Measurements from ENCODE around the gene HK1.

The HK1 gene

GRCh38 chr10:69237528-69238159 is 40.7 kb upstream of the HK1 start:
- peaks cover 2 to 16% (median 8%) of the 10 kb centered on the region in 4 experiments for H3K4me1 ChIP-seq (ENCODE audit: control extremely low read depth in 1 of 4, control insufficient read depth in 4 of 4, insufficient read depth in 4 of 4, low read length in 3 of 4)
- 72% methylated on average over 3 of the region's 17 CpGs for WGBS (ENCODE audit: insufficient coverage)
- POLR2A ChIA-PET, result no interaction called here
- CTCF ChIA-PET, result interaction anchor here (0.8 to 12.6 kb wide), 11 partner anchors 9 to 269 kb away, joined by 3 to 209 read pairs (median 6); no protein-coding TSS in a partner anchor
- H3K9me3 ChIP-seq (ENCODE audit: control extremely low read depth in 1 of 5, control insufficient read depth in 4 of 5, insufficient read depth in 2 of 5, low read depth in 1 of 5, low read length in 4 of 5), result no peaks in the 10 kb centered on the region
- H3K27me3 ChIP-seq (replicated peaks in 2 of 5; ENCODE audit: control insufficient read depth in 4 of 5, insufficient read depth in 5 of 5, low read length in 4 of 5), result no peaks in the 10 kb centered on the region
- peak overlapping the region in 1 of 7 experiments; percentile 52 for H3K4me3 ChIP-seq (ENCODE audit: control insufficient read depth in 1 of 7, extremely low read depth in 1 of 7, insufficient read depth in 4 of 7, low read depth in 2 of 7, low read length in 6 of 7)
- DNase-seq, result peak; percentile 64 to 83 (median 73)
- H3K36me3 ChIP-seq (ENCODE audit: control insufficient read depth in 4 of 4, insufficient read depth in 4 of 4, low read length in 3 of 4), result no peaks in the 10 kb centered on the region
- no peak overlapping the region for H3K27ac ChIP-seq (ENCODE audit: insufficient read depth in 1 of 2, low read depth in 1 of 2, low read length in 2 of 2, poor library complexity in 1 of 2, severe bottlenecking in 2 of 2)

GRCh38 chr10:69239136-69239535 is 39.2 kb upstream of the HK1 start:
- no peak for DNase-seq
- H3K36me3 ChIP-seq (ENCODE audit: control insufficient read depth in 4 of 4, insufficient read depth in 4 of 4, low read length in 3 of 4), result no peaks in the 10 kb centered on the region
- H3K27me3 ChIP-seq (replicated peaks in 2 of 5; ENCODE audit: control insufficient read depth in 4 of 5, insufficient read depth in 5 of 5, low read length in 4 of 5), result no peaks in the 10 kb centered on the region
- WGBS (ENCODE audit: insufficient coverage), result 87% methylated on average over 4 of the region's 5 CpGs
- ChIA-PET CTCF (interaction anchor here (0.9 to 12.6 kb wide), 14 partner anchors 10 to 168 kb away, joined by 3 to 209 read pairs (median 6); partner anchors contain the start of gene HK1), POLR2A (interaction anchor here (0.7 kb wide), 1 partner anchor 169 kb away, joined by 3 read pairs; no protein-coding TSS in a partner anchor)
- no peaks in the 10 kb centered on the region for H3K9me3 ChIP-seq (ENCODE audit: control extremely low read depth in 1 of 5, control insufficient read depth in 4 of 5, insufficient read depth in 2 of 5, low read depth in 1 of 5, low read length in 4 of 5)
- H3K27ac ChIP-seq (ENCODE audit: insufficient read depth in 1 of 2, low read depth in 1 of 2, low read length in 2 of 2, poor library complexity in 1 of 2, severe bottlenecking in 2 of 2), result no peak overlapping the region
- peaks cover 2 to 16% (median 8%) of the 10 kb centered on the region in 4 experiments for H3K4me1 ChIP-seq (ENCODE audit: control extremely low read depth in 1 of 4, control insufficient read depth in 4 of 4, insufficient read depth in 4 of 4, low read length in 3 of 4)
- no peak overlapping the region for H3K4me3 ChIP-seq (ENCODE audit: control insufficient read depth in 1 of 7, extremely low read depth in 1 of 7, insufficient read depth in 4 of 7, low read depth in 2 of 7, low read length in 6 of 7)

GRCh38 chr10:69239816-69240434 is 38.4 kb upstream of the HK1 start:
- WGBS (ENCODE audit: insufficient coverage), result 71% methylated on average over 4 of the region's 6 CpGs
- H3K27me3 ChIP-seq (replicated peaks in 2 of 5; ENCODE audit: control insufficient read depth in 4 of 5, insufficient read depth in 5 of 5, low read length in 4 of 5), result no peaks in the 10 kb centered on the region
- no peak overlapping the region for H3K4me3 ChIP-seq (ENCODE audit: control insufficient read depth in 1 of 7, extremely low read depth in 1 of 7, insufficient read depth in 4 of 7, low read depth in 2 of 7, low read length in 6 of 7)
- H3K36me3 ChIP-seq (ENCODE audit: control insufficient read depth in 4 of 4, insufficient read depth in 4 of 4, low read length in 3 of 4), result no peaks in the 10 kb centered on the region
- ChIA-PET CTCF (interaction anchor here (0.8 to 12.6 kb wide), 10 partner anchors 11 to 269 kb away, joined by 3 to 209 read pairs (median 6); no protein-coding TSS in a partner anchor), POLR2A (interaction anchor here (0.7 kb wide), 1 partner anchor 168 kb away, joined by 3 read pairs; no protein-coding TSS in a partner anchor)
- H3K9me3 ChIP-seq (ENCODE audit: control extremely low read depth in 1 of 5, control insufficient read depth in 4 of 5, insufficient read depth in 2 of 5, low read depth in 1 of 5, low read length in 4 of 5), result no peaks in the 10 kb centered on the region
- H3K4me1 ChIP-seq (ENCODE audit: control extremely low read depth in 1 of 4, control insufficient read depth in 4 of 4, insufficient read depth in 4 of 4, low read length in 3 of 4), result peaks cover 2 to 16% (median 8%) of the 10 kb centered on the region in 4 experiments
- peak in 1 of 3 donors; percentile 10 for DNase-seq
- no peak overlapping the region for H3K27ac ChIP-seq (ENCODE audit: insufficient read depth in 1 of 2, low read depth in 1 of 2, low read length in 2 of 2, poor library complexity in 1 of 2, severe bottlenecking in 2 of 2)

- no peaks in the 10 kb centered on the region for H3K27me3 ChIP-seq (replicated peaks in 2 of 5; ENCODE audit: control insufficient read depth in 4 of 5, insufficient read depth in 5 of 5, low read length in 4 of 5)
- peaks cover 2 to 16% (median 8%) of the 10 kb centered on the region in 4 experiments for H3K4me1 ChIP-seq (ENCODE audit: control extremely low read depth in 1 of 4, control insufficient read depth in 4 of 4, insufficient read depth in 4 of 4, low read length in 3 of 4)
- no peak overlapping the region for H3K4me3 ChIP-seq (ENCODE audit: control insufficient read depth in 1 of 7, extremely low read depth in 1 of 7, insufficient read depth in 4 of 7, low read depth in 2 of 7, low read length in 6 of 7)
- POLR2A ChIA-PET, result no interaction called here
- H3K9me3 ChIP-seq (ENCODE audit: control extremely low read depth in 1 of 5, control insufficient read depth in 4 of 5, insufficient read depth in 2 of 5, low read depth in 1 of 5, low read length in 4 of 5), result no peaks in the 10 kb centered on the region
- no peaks in the 10 kb centered on the region for H3K36me3 ChIP-seq (ENCODE audit: control insufficient read depth in 4 of 4, insufficient read depth in 4 of 4, low read length in 3 of 4)
- H3K27ac ChIP-seq (ENCODE audit: insufficient read depth in 1 of 2, low read depth in 1 of 2, low read length in 2 of 2, poor library complexity in 1 of 2, severe bottlenecking in 2 of 2), result no peak overlapping the region
- CTCF ChIA-PET, result interaction anchor here (0.8 to 12.6 kb wide), 5 partner anchors 14 to 268 kb away, joined by 3 to 209 read pairs (median 5); no protein-coding TSS in a partner anchor
- DNase-seq, result no peak
- 100% methylated on average over 5 of the region's 11 CpGs for WGBS (ENCODE audit: insufficient coverage)
These were observed 37.8 kb upstream of the HK1 start for GRCh38 chr10:69240455-69240854.

- Histone ChIP-seq H3K4me3 (ENCODE audit: control insufficient read depth in 1 of 7, extremely low read depth in 1 of 7, insufficient read depth in 4 of 7, low read depth in 2 of 7, low read length in 6 of 7) (no peak overlapping the region), H3K27me3 (replicated peaks in 2 of 5; ENCODE audit: control insufficient read depth in 4 of 5, insufficient read depth in 5 of 5, low read length in 4 of 5) (no peaks in the 10 kb centered on the region), H3K9me3 (ENCODE audit: control extremely low read depth in 1 of 5, control insufficient read depth in 4 of 5, insufficient read depth in 2 of 5, low read depth in 1 of 5, low read length in 4 of 5) (no peaks in the 10 kb centered on the region), H3K4me1 (ENCODE audit: control extremely low read depth in 1 of 4, control insufficient read depth in 4 of 4, insufficient read depth in 4 of 4, low read length in 3 of 4) (peaks cover 2 to 16% (median 8%) of the 10 kb centered on the region in 4 experiments), H3K27ac (ENCODE audit: insufficient read depth in 1 of 2, low read depth in 1 of 2, low read length in 2 of 2, poor library complexity in 1 of 2, severe bottlenecking in 2 of 2) (no peak overlapping the region), H3K36me3 (ENCODE audit: control insufficient read depth in 4 of 4, insufficient read depth in 4 of 4, low read length in 3 of 4) (no peaks in the 10 kb centered on the region)
- ChIA-PET CTCF (interaction anchor here (0.9 to 12.6 kb wide), 3 partner anchors 19 to 165 kb away, joined by 3 to 209 read pairs (median 7); no protein-coding TSS in a partner anchor), POLR2A (no interaction called here)
- DNase-seq, result no peak
- 95% methylated on average over 6 of the region's 7 CpGs for WGBS (ENCODE audit: insufficient coverage)
These were observed 36.7 kb upstream of the HK1 start for GRCh38 chr10:69241575-69241974.

- H3K27me3 ChIP-seq (replicated peaks in 2 of 5; ENCODE audit: control insufficient read depth in 4 of 5, insufficient read depth in 5 of 5, low read length in 4 of 5), result no peaks in the 10 kb centered on the region
- DNase-seq, result peak in 2 of 3 donors; percentile 9 to 17
- peaks cover 2 to 16% (median 8%) of the 10 kb centered on the region in 4 experiments for H3K4me1 ChIP-seq (ENCODE audit: control extremely low read depth in 1 of 4, control insufficient read depth in 4 of 4, insufficient read depth in 4 of 4, low read length in 3 of 4)
- H3K36me3 ChIP-seq (ENCODE audit: control insufficient read depth in 4 of 4, insufficient read depth in 4 of 4, low read length in 3 of 4), result no peaks in the 10 kb centered on the region
- H3K27ac ChIP-seq (ENCODE audit: insufficient read depth in 1 of 2, low read depth in 1 of 2, low read length in 2 of 2, poor library complexity in 1 of 2, severe bottlenecking in 2 of 2), result no peak overlapping the region
- POLR2A ChIA-PET, result no interaction called here
- no peaks in the 10 kb centered on the region for H3K9me3 ChIP-seq (ENCODE audit: control extremely low read depth in 1 of 5, control insufficient read depth in 4 of 5, insufficient read depth in 2 of 5, low read depth in 1 of 5, low read length in 4 of 5)
- WGBS (ENCODE audit: insufficient coverage), result 94% methylated on average over 6 of the region's 11 CpGs
- H3K4me3 ChIP-seq (ENCODE audit: control insufficient read depth in 1 of 7, extremely low read depth in 1 of 7, insufficient read depth in 4 of 7, low read depth in 2 of 7, low read length in 6 of 7), result no peak overlapping the region
- CTCF ChIA-PET, result interaction anchor here (0.7 to 12.6 kb wide), 6 partner anchors 13 to 395 kb away, joined by 3 to 209 read pairs (median 3); no protein-coding TSS in a partner anchor
These were observed 36.0 kb upstream of the HK1 start for GRCh38 chr10:69242040-69242851.

All from common myeloid progenitor, CD34-positive (primary cell).